D721Med (cell line): ENCODE measurements around the gene PKP4.

ENCODE experiments used
- DNase-seq: peaks from one replicate; pipeline ENCODE4 v3.0.0; 2011; ENCODE audit warnings: low spot score; ENCODE audit not compliant: insufficient read length
- FAIRE-seq: peaks from 2 replicates; lab custom pipeline; 2011; peaks lifted over from hg19 to GRCh38; lab: Jason Lieb, UNC
- CTCF ChIP-seq: IDR thresholded peaks from 2 replicates; pipeline ENCODE4 v1.5.1; 2012; ENCODE audit warnings: mild to moderate bottlenecking, control low read depth; ENCODE audit not compliant: insufficient read depth; ENCODE audit errors: missing control alignments

Gene PKP4

DNA sequence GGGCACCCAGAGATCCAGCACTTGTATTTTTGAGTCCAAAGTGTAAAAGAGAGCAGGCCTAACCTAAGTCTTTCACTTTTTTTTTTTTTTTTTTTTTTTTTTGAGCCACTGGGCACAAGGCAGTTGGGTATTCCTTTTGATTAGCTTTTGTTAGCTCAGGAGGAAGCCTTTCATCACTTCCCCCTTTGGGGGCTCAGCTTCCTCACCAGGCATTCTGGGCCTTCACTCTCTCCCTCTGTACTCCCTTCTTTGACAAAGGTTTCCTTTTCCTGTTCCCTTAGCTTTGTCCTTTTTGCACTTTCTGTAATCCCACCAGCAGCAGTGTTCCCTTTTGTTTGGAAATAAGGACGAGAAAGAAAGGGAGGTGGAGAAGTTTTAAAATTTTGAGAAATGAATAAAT is 88.2 kb downstream of the PKP4 start:
- DNase-seq: no peak
- TF ChIP-seq CTCF: no peak
- no peak for FAIRE-seq

DNA sequence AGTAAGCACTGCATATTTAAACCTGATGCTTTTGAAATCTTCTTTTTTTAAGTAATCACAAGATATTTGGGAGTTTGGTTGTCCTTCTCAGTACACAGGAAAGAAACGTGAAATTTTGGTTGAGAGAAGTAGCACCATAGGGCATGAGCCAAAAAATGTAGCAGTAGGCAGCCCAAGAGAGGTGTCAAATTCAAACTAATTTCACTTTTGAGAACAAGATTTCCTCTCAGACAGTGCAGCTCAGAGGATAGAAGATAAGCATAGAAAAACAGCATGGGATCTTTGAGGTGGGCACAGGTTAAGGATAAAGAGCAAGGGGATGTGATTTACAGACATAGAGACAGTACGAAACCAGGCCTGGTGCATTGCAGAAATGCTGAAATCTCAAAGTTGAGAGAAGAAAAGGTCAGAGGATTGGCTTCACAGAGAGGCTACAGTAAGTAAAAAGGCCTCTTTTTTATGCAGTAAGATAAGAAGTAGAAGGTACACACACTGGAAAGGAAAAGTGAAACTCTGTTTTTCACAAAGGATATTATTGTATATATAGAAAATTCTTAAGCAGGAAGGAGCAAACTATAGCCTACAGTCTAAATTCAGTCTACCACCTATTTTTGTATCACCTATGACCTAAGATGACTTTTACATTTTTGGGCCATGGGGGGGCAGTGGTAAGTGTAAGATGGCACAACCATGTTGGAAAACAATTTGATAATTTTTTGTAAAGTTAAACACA is 89.8 kb downstream of the PKP4 start:
- DNase-seq (no peak), FAIRE-seq (no peak)
- no peak for TF ChIP-seq CTCF

GRCh38 chr2:158553257-158553656 is 96.5 kb downstream of the PKP4 start:
- TF ChIP-seq CTCF: no peak
- FAIRE-seq (no peak), DNase-seq (no peak)

GRCh38 chr2:158554996-158555395 is 98.2 kb downstream of the PKP4 start:
- no peak for DNase-seq
- TF ChIP-seq CTCF: no peak
- FAIRE-seq: no peak

DNA sequence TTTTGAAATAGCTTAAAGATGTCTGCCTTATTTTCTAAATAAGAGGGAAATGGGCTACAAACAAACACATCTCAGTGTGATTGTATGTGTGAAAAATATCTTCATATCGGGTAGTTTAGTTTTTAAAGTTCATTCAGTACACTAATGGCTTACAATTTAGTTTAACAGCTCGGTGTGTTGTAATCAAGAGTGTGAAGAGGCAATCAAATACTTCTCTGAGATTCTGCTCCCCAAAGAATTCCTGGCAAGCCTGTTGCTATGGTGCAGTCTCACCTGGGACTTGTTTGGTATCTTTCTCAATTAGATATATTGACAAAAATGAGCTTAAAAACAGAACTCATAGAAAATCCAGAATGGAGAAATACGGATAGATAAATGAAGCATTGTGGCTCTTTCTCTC is 99.4 kb downstream of the PKP4 start:
- TF ChIP-seq CTCF: no peak
- FAIRE-seq: no peak
- DNase-seq: no peak

- TF ChIP-seq CTCF: no peak
- DNase-seq (no peak), FAIRE-seq (no peak)
These were observed 101.0 kb downstream of the PKP4 start for GRCh38 chr2:158557752-158558151.

DNA sequence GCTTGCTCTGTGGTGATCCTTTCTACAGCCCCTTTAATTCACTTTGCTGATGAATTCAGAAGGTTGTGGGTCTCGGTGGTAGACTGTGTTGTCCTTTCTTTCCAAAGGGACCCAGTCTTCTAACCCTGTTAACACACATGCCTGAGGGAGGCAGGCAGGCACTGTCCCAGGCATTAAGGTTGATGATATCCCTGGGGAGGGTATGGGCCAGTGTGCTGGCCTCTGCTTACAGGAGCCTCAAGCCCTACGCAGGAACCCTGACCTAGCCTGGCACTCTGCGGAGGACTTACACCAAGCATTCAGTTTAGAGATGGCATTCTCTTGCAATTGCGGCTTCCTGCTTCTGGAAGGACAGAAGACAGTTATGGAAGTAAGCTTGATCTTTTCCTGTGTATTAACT is 102.5 kb downstream of the PKP4 start:
- DNase-seq (no peak), FAIRE-seq (no peak)
- no peak for TF ChIP-seq CTCF
